IMR-90 (cell line): Measurements from ENCODE around the gene SLIT2. TPM values are rescaled to one million over a fixed set of nuclear protein-coding genes. Genes with fewer than 3 reads are reported as not detected.

Experiments
- ATAC-seq: fragments of 200-7000 bp; cut with Tn5 transposase; 2 replicates; pipeline ENCODE4 v1.9.1; 2020; ENCODE audit warnings: low read depth, mild to moderate bottlenecking, moderate library complexity
- BruUV-seq: library from RNA; stranded (reverse); fragments of 400-500 nt; replicated peaks from 2 replicates; lab custom pipeline; 2021; lab: Mats Ljungman, UMichigan
- CTCF ChIA-PET: fragments of 300-600 bp; formaldehyde crosslinking; extraction: SDS; loops from one replicate; lab custom pipeline; 2021; ENCODE audit warnings: antibody characterized with exemption; lab: Yijun Ruan, JAX
- POLR2A ChIA-PET: fragments of 300-600 bp; sonication (Branson Sonifier 250); formaldehyde crosslinking; loops from one replicate; lab custom pipeline; 2022; ENCODE audit warnings: antibody characterized with exemption; ENCODE audit not compliant: unreplicated experiment; lab: Charles Lee
- DNase-seq: peaks from one replicate; pipeline ENCODE4 v3.0.0; 2013
- H2AFZ ChIP-seq: replicated peaks from 2 replicates; pipeline ENCODE3; 2013; ENCODE audit warnings: low read length, mild to moderate bottlenecking; ENCODE audit not compliant: poor library complexity
- H2AK5ac ChIP-seq: 2 replicates; pipeline ENCODE4 v1.6.1; 2013; ENCODE audit warnings: low read depth, low read length, inconsistent platforms
- H2AK9ac ChIP-seq: replicated peaks from 2 replicates; pipeline ENCODE3; 2013; ENCODE audit warnings: mild to moderate bottlenecking, low read depth, low read length, moderate library complexity; ENCODE audit not compliant: poor library complexity
- H2BK120ac ChIP-seq: 2 replicates; pipeline ENCODE4 v1.6.1; 2013; ENCODE audit warnings: low read depth, low read length, inconsistent platforms
- H2BK15ac ChIP-seq: 3 replicates; pipeline ENCODE4 v1.6.1; 2013; ENCODE audit warnings: low read depth, low read length, inconsistent platforms
- H2BK20ac ChIP-seq: 2 replicates; pipeline ENCODE4 v1.6.1; 2013; ENCODE audit warnings: low read depth, mild to moderate bottlenecking, inconsistent platforms, low read length, moderate library complexity
- H2BK5ac ChIP-seq: 2 replicates; pipeline ENCODE4 v1.6.1; 2013; ENCODE audit warnings: mild to moderate bottlenecking, low read depth, low read length, inconsistent platforms; ENCODE audit not compliant: poor library complexity, severe bottlenecking
- H3K14ac ChIP-seq: replicated peaks from 2 replicates; pipeline ENCODE4 v1.6.1; 2013; ENCODE audit warnings: low read depth, low read length, inconsistent platforms
- H3K18ac ChIP-seq: 2 replicates; pipeline ENCODE4 v1.6.1; 2013; ENCODE audit warnings: low read depth, low read length, control low read depth
- H3K23ac ChIP-seq: 2 replicates; pipeline ENCODE4 v1.6.1; 2013; ENCODE audit warnings: low read depth, low read length, inconsistent platforms
- H3K27ac ChIP-seq: 2 replicates; pipeline ENCODE4 v1.5.1; 2013; ENCODE audit warnings: mild to moderate bottlenecking, control low read depth, low read length; ENCODE audit not compliant: insufficient read depth
- H3K27me3 ChIP-seq: 2 replicates; pipeline ENCODE4 v1.6.1; 2013; ENCODE audit warnings: low read length; ENCODE audit not compliant: control insufficient read depth, insufficient read depth
- H3K36me3 ChIP-seq: 2 replicates; pipeline ENCODE4 v1.6.1; 2013; ENCODE audit warnings: low read length, mixed read lengths; ENCODE audit not compliant: control insufficient read depth, insufficient read depth
- H3K4ac ChIP-seq: 2 replicates; pipeline ENCODE4 v1.6.1; 2013; ENCODE audit warnings: low read depth, low read length, inconsistent platforms
- H3K4me1 ChIP-seq: 2 replicates; pipeline ENCODE4 v1.6.1; 2013; ENCODE audit warnings: low read length, mixed read lengths; ENCODE audit not compliant: control insufficient read depth, insufficient read depth
- H3K4me2 ChIP-seq: 2 replicates; pipeline ENCODE4 v1.6.1; 2013; ENCODE audit warnings: low read depth, mild to moderate bottlenecking, control low read depth, low read length, moderate library complexity
- H3K4me3 ChIP-seq: 2 replicates; pipeline ENCODE4 v1.5.1; 2013; ENCODE audit warnings: low read depth, mild to moderate bottlenecking, control low read depth, low read length, moderate library complexity; ENCODE audit not compliant: insufficient read depth
- H3K56ac ChIP-seq: 2 replicates; pipeline ENCODE4 v1.6.1; 2013; ENCODE audit warnings: low read length, inconsistent platforms; ENCODE audit not compliant: insufficient read depth; ENCODE audit errors: extremely low read depth
- H3K79me1 ChIP-seq, 2 experiments: 2 replicates each; pipeline ENCODE4 v1.6.1; 2013; ENCODE audit warnings: low read length in 2 of 2, inconsistent platforms in 1 of 2, low read depth in 1 of 2
- H3K9ac ChIP-seq: 2 replicates; pipeline ENCODE4 v1.6.1; 2013; ENCODE audit warnings: low read depth, low read length, control low read depth
- H3K9me1 ChIP-seq: 2 replicates; pipeline ENCODE4 v1.6.1; 2013; ENCODE audit warnings: low read length, inconsistent platforms; ENCODE audit not compliant: insufficient read depth
- H3K9me3 ChIP-seq: 2 replicates; pipeline ENCODE4 v1.6.1; 2013; ENCODE audit warnings: low read length; ENCODE audit not compliant: control insufficient read depth, insufficient read depth
- H4K20me1 ChIP-seq: 2 replicates; pipeline ENCODE4 v1.6.1; 2013; ENCODE audit warnings: low read length, inconsistent platforms; ENCODE audit not compliant: insufficient read depth
- H4K5ac ChIP-seq: 2 replicates; pipeline ENCODE4 v1.6.1; 2013; ENCODE audit warnings: mild to moderate bottlenecking, low read depth, low read length, control low read depth
- H4K8ac ChIP-seq, 2 experiments: 2 replicates each; pipeline ENCODE4 v1.6.1; 2013; ENCODE audit warnings: low read depth in 2 of 2, low read length in 2 of 2, control low read depth in 1 of 2, inconsistent platforms in 1 of 2
- H4K91ac ChIP-seq: 2 replicates; pipeline ENCODE4 v1.6.1; 2013; ENCODE audit warnings: low read depth, low read length, inconsistent platforms; ENCODE audit not compliant: insufficient read depth
- BHLHE40 ChIP-seq: fragments of 150-350 bp; IDR thresholded peaks from 2 replicates; pipeline ENCODE4 v1.6.1; 2016; ENCODE audit warnings: mild to moderate bottlenecking, low read depth, low read length
- CEBPB ChIP-seq: IDR thresholded peaks from 2 replicates; pipeline ENCODE4 v1.6.1; 2012; ENCODE audit warnings: low read depth, low read length, improper control_type of control experiment
- CHD1 ChIP-seq: IDR thresholded peaks from 2 replicates; pipeline ENCODE4 v1.6.1; 2012; ENCODE audit warnings: low read depth, low read length, improper control_type of control experiment
- FOS ChIP-seq: fragments of 150-350 bp; IDR thresholded peaks from 2 replicates; pipeline ENCODE4 v1.6.1; 2016; ENCODE audit warnings: low read depth, low read length
- MAFK ChIP-seq: IDR thresholded peaks from 2 replicates; pipeline ENCODE4 v1.6.1; 2012; ENCODE audit warnings: low read depth, low read length, improper control_type of control experiment
- NFE2L2 ChIP-seq: fragments of 150-350 bp; IDR thresholded peaks from 2 replicates; pipeline ENCODE4 v1.6.1; 2016; ENCODE audit warnings: low read depth, mild to moderate bottlenecking, low read length
- POLR2A ChIP-seq: IDR thresholded peaks from 2 replicates; pipeline ENCODE4 v1.6.1; 2012; ENCODE audit warnings: mild to moderate bottlenecking, low read depth, low read length
- RAD21 ChIP-seq: IDR thresholded peaks from 2 replicates; pipeline ENCODE4 v1.6.1; 2012; ENCODE audit warnings: low read length, improper control_type of control experiment
- SMC3 ChIP-seq: fragments of 150-350 bp; IDR thresholded peaks from 2 replicates; pipeline ENCODE4 v1.6.1; 2016; ENCODE audit warnings: low read depth, mild to moderate bottlenecking, antibody characterized with exemption, low read length, moderate library complexity
- USF2 ChIP-seq: fragments of 150-350 bp; IDR thresholded peaks from 2 replicates; pipeline ENCODE4 v1.6.1; 2017; ENCODE audit warnings: mild to moderate bottlenecking, antibody characterized with exemption, low read length, low read depth
- WGBS, 2 experiments: methylation state at CpG; one replicate each; pipeline versions ENCODE4 v1.1.5 to v1.1.7; 2013; ENCODE audit warnings: missing lambda C conversion rate in 2 of 2; ENCODE audit not compliant: insufficient read length in 1 of 2; ENCODE audit errors: extremely low coverage in 2 of 2; 5-methylcytosine and 5-hydroxymethylcytosine counted together
- dilution Hi-C: fragments of 300-500 bp; cut with HindIII; formaldehyde crosslinking; loops from one replicate; pipeline ENCODE4 v1.14.3; 2018; ENCODE audit warnings: low sequenced_read_pairs; ENCODE audit not compliant: unreplicated experiment
- in situ Hi-C: fragments of 300-500 bp; cut with MboI; formaldehyde crosslinking; loops from 3 replicates; pipeline ENCODE4 v1.14.3; 2019; ENCODE audit warnings: low sequenced_read_pairs, inconsistent platforms, mixed read lengths
- intact Hi-C: fragments of 100-400 bp; cut with micrococcal nuclease; formaldehyde crosslinking; loops from 2 replicates; pipeline ENCODE4 v1.10.0; 2022
- polyA plus RNA-seq, 3 experiments: library from polyadenylated mRNA; depleted of rRNA; stranded (reverse); fragments of >200 nt; gene quantifications; 2 replicates each; pipeline ENCODE4 v1.2.3, GENCODE V29; 2012; ENCODE audit warnings: low replicate concordance in 1 of 3
- total RNA-seq: library from RNA; depleted of rRNA; stranded (reverse); fragments of >200 nt; gene quantifications from 2 replicates; pipeline ENCODE4 v1.2.3, GENCODE V29; 2012

SLIT2 gene
- total and polyA plus RNA-seq, 2 of the 4 experiments (the other 2 are of a cell fraction), result 13.6 to 14.3 TPM

- Histone ChIP-seq H3K9me3 (no peaks in the 10 kb centered on the region), H2BK20ac (no peak overlapping the region), H3K14ac (no peak overlapping the region), H4K91ac (no peak overlapping the region), H4K5ac (no peak overlapping the region), H3K4me1 (no peaks in the 10 kb centered on the region), H3K79me1 (no peaks in the 10 kb centered on the region), H2AK5ac (no peak overlapping the region), H3K23ac (no peak overlapping the region), H4K20me1 (no peaks in the 10 kb centered on the region), H4K8ac (no peak overlapping the region), H3K56ac (no peak overlapping the region), H3K4me3 (no peak overlapping the region), H2BK120ac (no peak overlapping the region), H2BK15ac (no peak overlapping the region), H2BK5ac (no peak overlapping the region), H3K4ac (no peak overlapping the region), H3K36me3 (no peaks in the 10 kb centered on the region), H3K27me3 (no peaks in the 10 kb centered on the region), H3K18ac (no peak overlapping the region), H3K9me1 (no peaks in the 10 kb centered on the region), H3K27ac (no peak overlapping the region), H3K4me2 (no peak overlapping the region), H3K9ac (no peak overlapping the region), H2AFZ (no peak overlapping the region), H2AK9ac (no peak overlapping the region)
- dilution Hi-C loops (no loop called here), in situ Hi-C loops (no loop called here), intact Hi-C loops (no loop called here)
- DNase-seq, result no peak
- BruUV-seq, result no TSS peak
- ChIA-PET CTCF (no interaction called here), POLR2A (no interaction called here)
- no peak; the same call in 1 of the 2 replicates for ATAC-seq
- TF ChIP-seq USF2 (no peak), NFE2L2 (no peak), RAD21 (no peak), SMC3 (no peak), FOS (no peak), MAFK (no peak), CEBPB (no peak), POLR2A (no peak), CHD1 (no peak), BHLHE40 (no peak)
- no CpG with 5 or more reads among the region's 1 CpG for whole genome bisulfite sequencing, 2 experiments
These were observed 33.8 kb upstream of the SLIT2 start for GRCh38 chr4:20217951-20218350.
